ENCODE data around the gene SCGB1D2. TPM values are rescaled to one million over a fixed set of nuclear protein-coding genes. Genes with fewer than 3 reads are reported as not detected.

SCGB1D2 gene
- total and polyA plus RNA-seq, 2 of the 4 experiments (the other 2 are of a cell fraction): not detected

DNA sequence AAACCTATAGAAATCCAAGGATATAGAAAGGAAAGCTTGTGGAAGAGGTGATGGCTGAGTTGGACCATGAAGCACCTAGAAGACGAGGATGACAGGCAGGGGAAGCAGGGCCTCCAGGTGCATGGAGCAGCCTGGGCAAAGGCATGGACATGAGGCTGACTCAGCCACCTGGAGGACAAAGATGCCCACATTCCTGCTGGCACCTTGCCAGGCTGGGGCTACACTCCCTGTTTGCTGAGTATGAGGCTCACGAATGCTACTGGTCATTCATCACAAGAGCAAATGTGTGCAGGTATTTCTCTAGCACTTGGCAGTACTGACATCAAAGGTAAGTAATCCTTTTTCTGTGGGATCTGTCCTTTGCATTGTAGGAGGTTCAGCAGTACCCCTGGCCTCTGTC, 40.7 kb upstream of the SCGB1D2 start:
- TF ChIP-seq MXI1 (IDR thresholded peaks at IDR 0.05; ENCODE audit: borderline replicate concordance, low read depth, low read length): no peak
- no peak for TF ChIP-seq RAD21 (IDR thresholded peaks at IDR 0.05; ENCODE audit: low read length)
- no peak for TF ChIP-seq RFX5 (IDR thresholded peaks at IDR 0.05; ENCODE audit: low read depth, low read length)
- TF ChIP-seq CHD1 (IDR thresholded peaks at IDR 0.05; ENCODE audit: low read depth, low read length): no peak
- no peak for TF ChIP-seq RCOR1 (IDR thresholded peaks at IDR 0.05; ENCODE audit: insufficient replicate concordance, low read length)
- TF ChIP-seq CEBPB (IDR thresholded peaks at IDR 0.05; ENCODE audit: low read depth, low read length): no peak
- TF ChIP-seq, protein P1, sequence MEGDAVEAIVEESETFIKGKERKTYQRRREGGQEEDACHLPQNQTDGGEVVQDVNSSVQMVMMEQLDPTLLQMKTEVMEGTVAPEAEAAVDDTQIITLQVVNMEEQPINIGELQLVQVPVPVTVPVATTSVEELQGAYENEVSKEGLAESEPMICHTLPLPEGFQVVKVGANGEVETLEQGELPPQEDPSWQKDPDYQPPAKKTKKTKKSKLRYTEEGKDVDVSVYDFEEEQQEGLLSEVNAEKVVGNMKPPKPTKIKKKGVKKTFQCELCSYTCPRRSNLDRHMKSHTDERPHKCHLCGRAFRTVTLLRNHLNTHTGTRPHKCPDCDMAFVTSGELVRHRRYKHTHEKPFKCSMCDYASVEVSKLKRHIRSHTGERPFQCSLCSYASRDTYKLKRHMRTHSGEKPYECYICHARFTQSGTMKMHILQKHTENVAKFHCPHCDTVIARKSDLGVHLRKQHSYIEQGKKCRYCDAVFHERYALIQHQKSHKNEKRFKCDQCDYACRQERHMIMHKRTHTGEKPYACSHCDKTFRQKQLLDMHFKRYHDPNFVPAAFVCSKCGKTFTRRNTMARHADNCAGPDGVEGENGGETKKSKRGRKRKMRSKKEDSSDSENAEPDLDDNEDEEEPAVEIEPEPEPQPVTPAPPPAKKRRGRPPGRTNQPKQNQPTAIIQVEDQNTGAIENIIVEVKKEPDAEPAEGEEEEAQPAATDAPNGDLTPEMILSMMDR (conservative IDR thresholded peaks at IDR 0.05; ENCODE audit: low read depth, low read length): no peak
- TF ChIP-seq NFE2L2 (IDR thresholded peaks at IDR 0.05; ENCODE audit: low read depth, low read length): no peak
- no peak for TF ChIP-seq BHLHE40 (IDR thresholded peaks at IDR 0.05; ENCODE audit: low read depth, low read length)
- TF ChIP-seq, protein P2, sequence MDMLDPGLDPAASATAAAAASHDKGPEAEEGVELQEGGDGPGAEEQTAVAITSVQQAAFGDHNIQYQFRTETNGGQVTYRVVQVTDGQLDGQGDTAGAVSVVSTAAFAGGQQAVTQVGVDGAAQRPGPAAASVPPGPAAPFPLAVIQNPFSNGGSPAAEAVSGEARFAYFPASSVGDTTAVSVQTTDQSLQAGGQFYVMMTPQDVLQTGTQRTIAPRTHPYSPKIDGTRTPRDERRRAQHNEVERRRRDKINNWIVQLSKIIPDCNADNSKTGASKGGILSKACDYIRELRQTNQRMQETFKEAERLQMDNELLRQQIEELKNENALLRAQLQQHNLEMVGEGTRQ (IDR thresholded peaks at IDR 0.05; ENCODE audit: low read depth, low read length): no peak
- no peak for TF ChIP-seq SMC3 (IDR thresholded peaks at IDR 0.05; ENCODE audit: low read depth, low read length)
- TF ChIP-seq, protein P3, sequence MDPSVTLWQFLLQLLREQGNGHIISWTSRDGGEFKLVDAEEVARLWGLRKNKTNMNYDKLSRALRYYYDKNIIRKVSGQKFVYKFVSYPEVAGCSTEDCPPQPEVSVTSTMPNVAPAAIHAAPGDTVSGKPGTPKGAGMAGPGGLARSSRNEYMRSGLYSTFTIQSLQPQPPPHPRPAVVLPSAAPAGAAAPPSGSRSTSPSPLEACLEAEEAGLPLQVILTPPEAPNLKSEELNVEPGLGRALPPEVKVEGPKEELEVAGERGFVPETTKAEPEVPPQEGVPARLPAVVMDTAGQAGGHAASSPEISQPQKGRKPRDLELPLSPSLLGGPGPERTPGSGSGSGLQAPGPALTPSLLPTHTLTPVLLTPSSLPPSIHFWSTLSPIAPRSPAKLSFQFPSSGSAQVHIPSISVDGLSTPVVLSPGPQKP (IDR thresholded peaks at IDR 0.05; ENCODE audit: borderline replicate concordance, low read depth, low read length): no peak
- TF ChIP-seq MAZ (IDR thresholded peaks at IDR 0.05; ENCODE audit: borderline replicate concordance, low read depth, low read length): no peak
- intact Hi-C loops (cut with micrococcal nuclease): no loop called here
- no TSS peak for BruUV-seq (replicated peaks)

More for the DNA sequence above, 40.7 kb upstream of the SCGB1D2 start:
- no peaks in the 10 kb centered on the region for H3K9me1 ChIP-seq (ENCODE audit: insufficient read depth, low read length)
- H3K27ac ChIP-seq (ENCODE audit: insufficient read depth, low read length): no peak overlapping the region
- peaks cover 23% of the 10 kb centered on the region; the same call in 1 of the 2 replicates for H3K27me3 ChIP-seq (ENCODE audit: control insufficient read depth, insufficient read depth, low read length)
- H2AK9ac ChIP-seq (replicated peaks; ENCODE audit: low read depth, low read length, poor library complexity): no peak overlapping the region
- H3K9me3 ChIP-seq (ENCODE audit: control insufficient read depth, insufficient read depth, low read length): no peaks in the 10 kb centered on the region
- no peaks in the 10 kb centered on the region for H3K4me1 ChIP-seq (ENCODE audit: control insufficient read depth, insufficient read depth, low read length)
- no peak overlapping the region for H3K18ac ChIP-seq (ENCODE audit: low read depth, low read length)
- H4K8ac ChIP-seq (ENCODE audit: low read depth in 2 of 2, low read length in 2 of 2): no peak overlapping the region
- no peak overlapping the region for H2AFZ ChIP-seq (replicated peaks; ENCODE audit: low read length, poor library complexity)
- H4K5ac ChIP-seq (ENCODE audit: low read depth, low read length): no peak overlapping the region
- H3K4me2 ChIP-seq (ENCODE audit: low read depth, low read length): no peak overlapping the region
- no peak overlapping the region for H2BK5ac ChIP-seq (ENCODE audit: low read depth, low read length, poor library complexity, severe bottlenecking)
- 50% methylated on average over 1 of the region's 2 CpGs; no CpG with 5 or more reads in 1 of the 2 experiments for WGBS, 2 experiments (ENCODE audit: extremely low coverage in 2 of 2, insufficient read length in 1 of 2)
- in situ Hi-C loops (cut with MboI; ENCODE audit: low sequenced_read_pairs) (no loop called here), dilution Hi-C loops (cut with HindIII; ENCODE audit: low sequenced_read_pairs, unreplicated experiment) (no loop called here)
- H2AK5ac ChIP-seq (ENCODE audit: low read depth, low read length): no peak overlapping the region
- no peak for DNase-seq
- no peak overlapping the region for H2BK120ac ChIP-seq (ENCODE audit: low read depth, low read length)
- no peak overlapping the region for H3K4ac ChIP-seq (ENCODE audit: low read depth, low read length)
- H3K4me3 ChIP-seq (ENCODE audit: insufficient read depth, low read depth, low read length): no peak overlapping the region
- H3K9ac ChIP-seq (ENCODE audit: low read depth, low read length): no peak overlapping the region
- H4K91ac ChIP-seq (ENCODE audit: insufficient read depth, low read depth, low read length): no peak overlapping the region
- H3K14ac ChIP-seq (replicated peaks; ENCODE audit: low read depth, low read length): no peak overlapping the region
- ChIA-PET CTCF (no interaction called here), POLR2A (ENCODE audit: unreplicated experiment) (no interaction called here)
- H3K79me1 ChIP-seq (ENCODE audit: low read depth in 1 of 2, low read length in 2 of 2): no peaks in the 10 kb centered on the region
- H2BK20ac ChIP-seq (ENCODE audit: low read depth, low read length): no peak overlapping the region
- no peak overlapping the region for H2BK15ac ChIP-seq (ENCODE audit: low read depth, low read length)
- ATAC-seq (ENCODE audit: low read depth): no peak
- H3K23ac ChIP-seq (ENCODE audit: low read depth, low read length): no peak overlapping the region
- H4K20me1 ChIP-seq (ENCODE audit: insufficient read depth, low read length): no peaks in the 10 kb centered on the region
- H3K56ac ChIP-seq (ENCODE audit: extremely low read depth, insufficient read depth, low read length): no peak overlapping the region
- H3K36me3 ChIP-seq (ENCODE audit: control insufficient read depth, insufficient read depth, low read length): no peaks in the 10 kb centered on the region

All from IMR-90 (cell line).